ENCODE measurements around the gene CCDC91.

The CCDC91 gene

DNA sequence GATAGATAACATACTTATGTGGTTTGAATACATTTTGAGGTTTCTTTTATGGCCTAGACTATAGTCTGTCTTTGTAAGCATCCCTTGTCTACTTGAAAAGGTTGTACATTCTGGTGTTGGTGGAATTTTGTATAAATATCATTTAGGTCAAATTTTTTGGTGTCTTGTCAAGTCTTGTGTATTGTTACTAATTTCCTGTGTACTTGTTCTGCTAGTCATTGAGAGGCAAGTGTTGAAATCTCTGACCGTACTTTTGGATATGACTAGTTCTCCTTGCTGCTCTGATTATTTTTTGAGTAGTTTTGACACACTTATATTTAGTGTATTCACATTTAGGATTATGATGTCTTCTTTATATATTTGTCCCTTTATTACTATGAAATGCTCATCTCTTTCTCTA, 219.6 kb downstream of the CCDC91 start:
- ChIA-PET CTCF (no interaction called here), POLR2A (no interaction called here)

More for the DNA sequence above, 219.6 kb downstream of the CCDC91 start:
- Histone ChIP-seq H3K4me3 (ENCODE audit: low read depth, low read length) (no peak overlapping the region), H3K36me3 (ENCODE audit: control insufficient read depth in 2 of 2, insufficient read depth in 1 of 2, low read length in 2 of 2) (no peaks in the 10 kb centered on the region), H3K4me1 (ENCODE audit: control insufficient read depth, insufficient read depth, low read length) (no peaks in the 10 kb centered on the region), H3K27ac (ENCODE audit: extremely low read depth, low read depth, low read length) (no peak overlapping the region), H3K9me3 (ENCODE audit: control insufficient read depth, insufficient read depth, low read depth, low read length) (no peaks in the 10 kb centered on the region)
- TF ChIP-seq ZNF341 (tag by site-specific recombination; IDR thresholded peaks at IDR 0.05; ENCODE audit: low read depth), result no peak
- TF ChIP-seq, protein P1, sequence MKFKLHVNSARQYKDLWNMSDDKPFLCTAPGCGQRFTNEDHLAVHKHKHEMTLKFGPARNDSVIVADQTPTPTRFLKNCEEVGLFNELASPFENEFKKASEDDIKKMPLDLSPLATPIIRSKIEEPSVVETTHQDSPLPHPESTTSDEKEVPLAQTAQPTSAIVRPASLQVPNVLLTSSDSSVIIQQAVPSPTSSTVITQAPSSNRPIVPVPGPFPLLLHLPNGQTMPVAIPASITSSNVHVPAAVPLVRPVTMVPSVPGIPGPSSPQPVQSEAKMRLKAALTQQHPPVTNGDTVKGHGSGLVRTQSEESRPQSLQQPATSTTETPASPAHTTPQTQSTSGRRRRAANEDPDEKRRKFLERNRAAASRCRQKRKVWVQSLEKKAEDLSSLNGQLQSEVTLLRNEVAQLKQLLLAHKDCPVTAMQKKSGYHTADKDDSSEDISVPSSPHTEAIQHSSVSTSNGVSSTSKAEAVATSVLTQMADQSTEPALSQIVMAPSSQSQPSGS (tag by site-specific recombination; IDR thresholded peaks at IDR 0.05; ENCODE audit: low read depth), result no peak
- TF ChIP-seq KLF10 (tag by site-specific recombination; IDR thresholded peaks at IDR 0.05), result no peak
- no peak for TF ChIP-seq ZNF19 (tag by site-specific recombination; IDR thresholded peaks at IDR 0.05; ENCODE audit: low read depth)
- no peak for TF ChIP-seq ZNF140 (tag by site-specific recombination; IDR thresholded peaks at IDR 0.05)
- no peak for TF ChIP-seq ZNF629 (tag by site-specific recombination; IDR thresholded peaks at IDR 0.05)
- TF ChIP-seq, protein P2, sequence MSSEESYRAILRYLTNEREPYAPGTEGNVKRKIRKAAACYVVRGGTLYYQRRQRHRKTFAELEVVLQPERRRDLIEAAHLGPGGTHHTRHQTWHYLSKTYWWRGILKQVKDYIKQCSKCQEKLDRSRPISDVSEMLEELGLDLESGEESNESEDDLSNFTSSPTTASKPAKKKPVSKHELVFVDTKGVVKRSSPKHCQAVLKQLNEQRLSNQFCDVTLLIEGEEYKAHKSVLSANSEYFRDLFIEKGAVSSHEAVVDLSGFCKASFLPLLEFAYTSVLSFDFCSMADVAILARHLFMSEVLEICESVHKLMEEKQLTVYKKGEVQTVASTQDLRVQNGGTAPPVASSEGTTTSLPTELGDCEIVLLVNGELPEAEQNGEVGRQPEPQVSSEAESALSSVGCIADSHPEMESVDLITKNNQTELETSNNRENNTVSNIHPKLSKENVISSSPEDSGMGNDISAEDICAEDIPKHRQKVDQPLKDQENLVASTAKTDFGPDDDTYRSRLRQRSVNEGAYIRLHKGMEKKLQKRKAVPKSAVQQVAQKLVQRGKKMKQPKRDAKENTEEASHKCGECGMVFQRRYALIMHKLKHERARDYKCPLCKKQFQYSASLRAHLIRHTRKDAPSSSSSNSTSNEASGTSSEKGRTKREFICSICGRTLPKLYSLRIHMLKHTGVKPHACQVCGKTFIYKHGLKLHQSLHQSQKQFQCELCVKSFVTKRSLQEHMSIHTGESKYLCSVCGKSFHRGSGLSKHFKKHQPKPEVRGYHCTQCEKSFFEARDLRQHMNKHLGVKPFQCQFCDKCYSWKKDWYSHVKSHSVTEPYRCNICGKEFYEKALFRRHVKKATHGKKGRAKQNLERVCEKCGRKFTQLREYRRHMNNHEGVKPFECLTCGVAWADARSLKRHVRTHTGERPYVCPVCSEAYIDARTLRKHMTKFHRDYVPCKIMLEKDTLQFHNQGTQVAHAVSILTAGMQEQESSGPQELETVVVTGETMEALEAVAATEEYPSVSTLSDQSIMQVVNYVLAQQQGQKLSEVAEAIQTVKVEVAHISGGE (tag by site-specific recombination; conservative IDR thresholded peaks at IDR 0.05; ENCODE audit: low read depth), result no peak
- no peak for TF ChIP-seq ZNF248 (tag by site-specific recombination; IDR thresholded peaks at IDR 0.05)
- TF ChIP-seq ZBTB1 (tag by site-specific recombination; IDR thresholded peaks at IDR 0.05), result no peak
- TF ChIP-seq, protein P3, sequence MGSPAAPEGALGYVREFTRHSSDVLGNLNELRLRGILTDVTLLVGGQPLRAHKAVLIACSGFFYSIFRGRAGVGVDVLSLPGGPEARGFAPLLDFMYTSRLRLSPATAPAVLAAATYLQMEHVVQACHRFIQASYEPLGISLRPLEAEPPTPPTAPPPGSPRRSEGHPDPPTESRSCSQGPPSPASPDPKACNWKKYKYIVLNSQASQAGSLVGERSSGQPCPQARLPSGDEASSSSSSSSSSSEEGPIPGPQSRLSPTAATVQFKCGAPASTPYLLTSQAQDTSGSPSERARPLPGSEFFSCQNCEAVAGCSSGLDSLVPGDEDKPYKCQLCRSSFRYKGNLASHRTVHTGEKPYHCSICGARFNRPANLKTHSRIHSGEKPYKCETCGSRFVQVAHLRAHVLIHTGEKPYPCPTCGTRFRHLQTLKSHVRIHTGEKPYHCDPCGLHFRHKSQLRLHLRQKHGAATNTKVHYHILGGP (tag by site-specific recombination; IDR thresholded peaks at IDR 0.05), result no peak
- TF ChIP-seq, protein P4, sequence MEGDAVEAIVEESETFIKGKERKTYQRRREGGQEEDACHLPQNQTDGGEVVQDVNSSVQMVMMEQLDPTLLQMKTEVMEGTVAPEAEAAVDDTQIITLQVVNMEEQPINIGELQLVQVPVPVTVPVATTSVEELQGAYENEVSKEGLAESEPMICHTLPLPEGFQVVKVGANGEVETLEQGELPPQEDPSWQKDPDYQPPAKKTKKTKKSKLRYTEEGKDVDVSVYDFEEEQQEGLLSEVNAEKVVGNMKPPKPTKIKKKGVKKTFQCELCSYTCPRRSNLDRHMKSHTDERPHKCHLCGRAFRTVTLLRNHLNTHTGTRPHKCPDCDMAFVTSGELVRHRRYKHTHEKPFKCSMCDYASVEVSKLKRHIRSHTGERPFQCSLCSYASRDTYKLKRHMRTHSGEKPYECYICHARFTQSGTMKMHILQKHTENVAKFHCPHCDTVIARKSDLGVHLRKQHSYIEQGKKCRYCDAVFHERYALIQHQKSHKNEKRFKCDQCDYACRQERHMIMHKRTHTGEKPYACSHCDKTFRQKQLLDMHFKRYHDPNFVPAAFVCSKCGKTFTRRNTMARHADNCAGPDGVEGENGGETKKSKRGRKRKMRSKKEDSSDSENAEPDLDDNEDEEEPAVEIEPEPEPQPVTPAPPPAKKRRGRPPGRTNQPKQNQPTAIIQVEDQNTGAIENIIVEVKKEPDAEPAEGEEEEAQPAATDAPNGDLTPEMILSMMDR (tag by site-specific recombination; IDR thresholded peaks at IDR 0.05), result no peak
- no peak for TF ChIP-seq ZNF23 (tag by site-specific recombination; IDR thresholded peaks at IDR 0.05; ENCODE audit: borderline replicate concordance)
- TF ChIP-seq ZEB2 (tag by site-specific recombination; IDR thresholded peaks at IDR 0.05), result no peak
- TF ChIP-seq ZNF132 (tag by site-specific recombination; IDR thresholded peaks at IDR 0.05; ENCODE audit: borderline replicate concordance), result no peak
- no peak for TF ChIP-seq ZNF394 (tag by site-specific recombination; IDR thresholded peaks at IDR 0.05; ENCODE audit: borderline replicate concordance)
- no peak for TF ChIP-seq ZNF792 (tag by site-specific recombination; IDR thresholded peaks at IDR 0.05)
- TF ChIP-seq, protein P5, sequence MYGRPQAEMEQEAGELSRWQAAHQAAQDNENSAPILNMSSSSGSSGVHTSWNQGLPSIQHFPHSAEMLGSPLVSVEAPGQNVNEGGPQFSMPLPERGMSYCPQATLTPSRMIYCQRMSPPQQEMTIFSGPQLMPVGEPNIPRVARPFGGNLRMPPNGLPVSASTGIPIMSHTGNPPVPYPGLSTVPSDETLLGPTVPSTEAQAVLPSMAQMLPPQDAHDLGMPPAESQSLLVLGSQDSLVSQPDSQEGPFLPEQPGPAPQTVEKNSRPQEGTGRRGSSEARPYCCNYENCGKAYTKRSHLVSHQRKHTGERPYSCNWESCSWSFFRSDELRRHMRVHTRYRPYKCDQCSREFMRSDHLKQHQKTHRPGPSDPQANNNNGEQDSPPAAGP (tag by site-specific recombination; IDR thresholded peaks at IDR 0.05), result no peak
- TF ChIP-seq, protein P6, sequence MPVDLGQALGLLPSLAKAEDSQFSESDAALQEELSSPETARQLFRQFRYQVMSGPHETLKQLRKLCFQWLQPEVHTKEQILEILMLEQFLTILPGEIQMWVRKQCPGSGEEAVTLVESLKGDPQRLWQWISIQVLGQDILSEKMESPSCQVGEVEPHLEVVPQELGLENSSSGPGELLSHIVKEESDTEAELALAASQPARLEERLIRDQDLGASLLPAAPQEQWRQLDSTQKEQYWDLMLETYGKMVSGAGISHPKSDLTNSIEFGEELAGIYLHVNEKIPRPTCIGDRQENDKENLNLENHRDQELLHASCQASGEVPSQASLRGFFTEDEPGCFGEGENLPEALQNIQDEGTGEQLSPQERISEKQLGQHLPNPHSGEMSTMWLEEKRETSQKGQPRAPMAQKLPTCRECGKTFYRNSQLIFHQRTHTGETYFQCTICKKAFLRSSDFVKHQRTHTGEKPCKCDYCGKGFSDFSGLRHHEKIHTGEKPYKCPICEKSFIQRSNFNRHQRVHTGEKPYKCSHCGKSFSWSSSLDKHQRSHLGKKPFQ (tag by site-specific recombination; IDR thresholded peaks at IDR 0.05), result no peak
- TF ChIP-seq ZNF311 (tag by site-specific recombination; IDR thresholded peaks at IDR 0.05; ENCODE audit: borderline replicate concordance), result no peak
- TF ChIP-seq, protein P7, sequence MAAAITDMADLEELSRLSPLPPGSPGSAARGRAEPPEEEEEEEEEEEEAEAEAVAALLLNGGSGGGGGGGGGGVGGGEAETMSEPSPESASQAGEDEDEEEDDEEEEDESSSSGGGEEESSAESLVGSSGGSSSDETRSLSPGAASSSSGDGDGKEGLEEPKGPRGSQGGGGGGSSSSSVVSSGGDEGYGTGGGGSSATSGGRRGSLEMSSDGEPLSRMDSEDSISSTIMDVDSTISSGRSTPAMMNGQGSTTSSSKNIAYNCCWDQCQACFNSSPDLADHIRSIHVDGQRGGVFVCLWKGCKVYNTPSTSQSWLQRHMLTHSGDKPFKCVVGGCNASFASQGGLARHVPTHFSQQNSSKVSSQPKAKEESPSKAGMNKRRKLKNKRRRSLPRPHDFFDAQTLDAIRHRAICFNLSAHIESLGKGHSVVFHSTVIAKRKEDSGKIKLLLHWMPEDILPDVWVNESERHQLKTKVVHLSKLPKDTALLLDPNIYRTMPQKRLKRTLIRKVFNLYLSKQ (tag by site-specific recombination; IDR thresholded peaks at IDR 0.05; ENCODE audit: borderline replicate concordance), result no peak

Data from HEK293 (cell line).